B cell (primary cell): ENCODE measurements around the gene ATN1. TPM values are rescaled to one million over a fixed set of nuclear protein-coding genes. Genes with fewer than 3 reads are reported as not detected.

ENCODE experiments used
- ATAC-seq: fragments of 200-7000 bp; cut with Tn5 transposase; one replicate; pipeline ENCODE4 v1.10.0; 2021; ENCODE audit warnings: low read depth, mild to moderate bottlenecking, moderate number of reproducible peaks, moderate library complexity
- CTCF ChIA-PET: fragments of 350-600 bp; sonication (Branson Sonifier 250); formaldehyde crosslinking; loops from one replicate; lab custom pipeline; 2021; ENCODE audit warnings: antibody characterized with exemption, inconsistent platforms; lab: Charles Lee
- POLR2A ChIA-PET: fragments of 350-600 bp; sonication (Branson Sonifier 250); formaldehyde crosslinking; loops from one replicate; lab custom pipeline; 2021; ENCODE audit warnings: antibody characterized with exemption; lab: Charles Lee
- DNase-seq: peaks from one replicate; pipeline ENCODE4 v3.0.0; 2013
- H2AFZ ChIP-seq: 2 replicates; pipeline ENCODE4 v1.6.1; 2012; ENCODE audit warnings: mild to moderate bottlenecking, low read depth, low read length; ENCODE audit not compliant: insufficient read depth, poor library complexity, severe bottlenecking
- H3K27ac ChIP-seq, 2 donors: 1 replicate in 1 of 2; 2 replicates in 1 of 2; pipeline ENCODE4 v1.5.1; 2012 to 2013; ENCODE audit warnings: low read length in 2 of 2, mild to moderate bottlenecking in 2 of 2, moderate library complexity in 1 of 2
- H3K27me3 ChIP-seq, 4 experiments: fragments of 200-600 bp in 1 of 4; sonication (generic) in 1 of 4; replicated peaks in 1 of 4; 1 replicate in 2 of 4; 2 replicates in 2 of 4; pipeline versions ENCODE4 v1.6.1 to v1.7.0; 2013 to 2016; ENCODE audit warnings: low read length in 3 of 4, mild to moderate bottlenecking in 2 of 4, mixed read lengths in 1 of 4, moderate library complexity in 1 of 4; ENCODE audit not compliant: insufficient read depth in 4 of 4, control insufficient read depth in 3 of 4; ENCODE audit errors: control extremely low read depth in 1 of 4
- H3K36me3 ChIP-seq, 2 experiments: replicated peaks in 1 of 2; 1 replicate in 1 of 2; 2 replicates in 1 of 2; pipeline versions ENCODE4 v1.6.1 to v1.7.1; 2013; ENCODE audit warnings: low read length in 1 of 2; ENCODE audit not compliant: insufficient read depth in 2 of 2, control insufficient read depth in 1 of 2; ENCODE audit errors: control extremely low read depth in 1 of 2, extremely low read depth in 1 of 2
- H3K4me1 ChIP-seq, 2 donors: fragments of 200-600 bp in 1 of 2; sonication (generic) in 1 of 2; 1 replicate in 1 of 2; 2 replicates in 1 of 2; pipeline versions ENCODE4 v1.5.1 to v1.6.1; 2013 to 2017; ENCODE audit warnings: low read length in 2 of 2; ENCODE audit not compliant: control insufficient read depth in 2 of 2, insufficient read depth in 2 of 2
- H3K4me2 ChIP-seq: replicated peaks from 2 replicates; pipeline ENCODE3; 2012; ENCODE audit warnings: mild to moderate bottlenecking, low read depth, low read length; ENCODE audit not compliant: poor library complexity, severe bottlenecking
- H3K4me3 ChIP-seq, 5 experiments: fragments of 200-600 bp in 1 of 5; sonication (generic) in 1 of 5; 1 replicate in 3 of 5; 2 replicates in 2 of 5; pipeline versions ENCODE4 v1.5.1 to v1.7.0; 2011 to 2016; ENCODE audit warnings: low read length in 4 of 5, mild to moderate bottlenecking in 4 of 5, low read depth in 2 of 5, control low read depth in 1 of 5, moderate library complexity in 1 of 5; ENCODE audit not compliant: insufficient read depth in 1 of 5; ENCODE audit errors: control extremely low read depth in 1 of 5, extremely low read depth in 1 of 5
- H3K79me2 ChIP-seq: fragments of 200-600 bp; sonication (generic); one replicate; pipeline ENCODE4 v1.6.0; 2016; ENCODE audit warnings: low read length; ENCODE audit not compliant: control insufficient read depth, insufficient read depth
- H3K9ac ChIP-seq: fragments of 200-600 bp; sonication (generic); 2 replicates; pipeline ENCODE4 v1.6.1; 2017; ENCODE audit warnings: mild to moderate bottlenecking, low read length, moderate library complexity
- H3K9me3 ChIP-seq, 3 donors: one replicate each; pipeline versions ENCODE4 v1.6.1 to v1.7.1; 2013; ENCODE audit warnings: low read length in 2 of 3; ENCODE audit not compliant: control insufficient read depth in 2 of 3, insufficient read depth in 1 of 3; ENCODE audit errors: control extremely low read depth in 1 of 3
- H4K20me1 ChIP-seq: 2 replicates; pipeline ENCODE4 v1.6.0; 2012; ENCODE audit warnings: mild to moderate bottlenecking, low read length; ENCODE audit not compliant: insufficient read depth, control insufficient read depth, poor library complexity, severe bottlenecking
- H3K27ac Mint-ChIP-seq: one replicate; pipeline ENCODE4 v1.8.0; 2021; ENCODE audit warnings: mixed read lengths
- H3K27me3 Mint-ChIP-seq: one replicate; pipeline ENCODE4 v1.8.0; 2021; ENCODE audit warnings: mixed read lengths
- H3K4me1 Mint-ChIP-seq: one replicate; pipeline ENCODE4 v1.8.0; 2021; ENCODE audit warnings: mixed read lengths
- H3K4me3 Mint-ChIP-seq: one replicate; pipeline ENCODE4 v1.8.0; 2021; ENCODE audit warnings: mixed read lengths
- H3K9me3 Mint-ChIP-seq: one replicate; pipeline ENCODE4 v1.8.0; 2022; ENCODE audit warnings: mixed read lengths; ENCODE audit not compliant: insufficient read depth
- CTCF ChIP-seq: fragments of 200-600 bp; IDR thresholded peaks from one replicate; pipeline ENCODE4 v1.8.0; 2022; ENCODE audit warnings: antibody characterized with exemption, mild to moderate bottlenecking
- EZH2 ChIP-seq: IDR thresholded peaks from 2 replicates; pipeline ENCODE4 v1.6.1; 2012; ENCODE audit warnings: borderline replicate concordance, low read depth, mild to moderate bottlenecking, moderate library complexity, low read length; ENCODE audit not compliant: insufficient read depth, poor library complexity, severe bottlenecking
- WGBS: methylation state at CpG from one replicate; pipeline ENCODE4 v1.1.5; 2013; ENCODE audit warnings: missing lambda C conversion rate; ENCODE audit not compliant: insufficient coverage; 5-methylcytosine and 5-hydroxymethylcytosine counted together
- intact Hi-C: fragments of 100-400 bp; cut with micrococcal nuclease; formaldehyde crosslinking; loops from one replicate; pipeline ENCODE4 v1.10.0; 2022
- polyA plus RNA-seq: library from polyadenylated mRNA; depleted of rRNA; stranded (reverse); fragments of >200 nt; gene quantifications from 2 replicates; pipeline ENCODE4 v1.2.3, GENCODE V29; 2012
- total RNA-seq, 2 donors: library from RNA; stranded (reverse); fragments of 120-200 nt in 1 of 2; gene quantifications; 1 replicate in 1 of 2; 2 replicates in 1 of 2; pipeline versions ENCODE4 v1.2.3 to v1.2.4, GENCODE V29; 2013 to 2022

Gene ATN1
- total and polyA plus RNA-seq, 2 donors (not counting 1 experiment from before 2014, with no cell fraction given) = 21.0 to 50.8 TPM

- Mint-ChIP-seq H3K27ac (peak overlapping the region; percentile 41), H3K27me3 (no peaks in the 10 kb centered on the region), H3K9me3 (no peaks in the 10 kb centered on the region), H3K4me1 (peaks cover 50% of the 10 kb centered on the region), H3K4me3 (peak overlapping the region; percentile 60)
- POLR2A ChIA-PET = interaction anchor here (1.1 to 1.4 kb wide), 2 partner anchors 49 to 53 kb away, joined by 3 to 6 read pairs; partner anchors contain the start of gene SPSB2
- intact Hi-C loops = no loop called here
- peaks cover 39 to 50% of the 10 kb centered on the region in 2 donors for H3K4me1 ChIP-seq
- peak overlapping the region; percentile 54 to 57 for H3K27ac ChIP-seq
- CTCF ChIA-PET = interaction anchor here (0.8 to 6.2 kb wide), 13 partner anchors 9 to 191 kb away, joined by 3 to 119 read pairs (median 7); partner anchors contain the start of genes C1R and SPSB2
- H3K27me3 ChIP-seq = no peaks in the 10 kb centered on the region
- ATAC-seq (peak; percentile 23), DNase-seq (peak; percentile 59)
- H3K79me2 ChIP-seq = peaks cover 22% of the 10 kb centered on the region
- H3K4me2 ChIP-seq = peak overlapping the region; percentile 54
- no peak overlapping the region for H3K4me3 ChIP-seq
- H3K9ac ChIP-seq = no peak overlapping the region
- H3K9me3 ChIP-seq = no peaks in the 10 kb centered on the region
- H4K20me1 ChIP-seq = no peaks in the 10 kb centered on the region
- WGBS = 32% methylated on average over 7 of the region's 9 CpGs
- H3K36me3 ChIP-seq = peaks cover 0 to under 1% of the 10 kb centered on the region in 2 experiments
- TF ChIP-seq CTCF = no peak
- TF ChIP-seq EZH2 = no peak
- peak overlapping the region; percentile 35 for H2AFZ ChIP-seq
These were observed 5.5 kb upstream of the ATN1 start for GRCh38 chr12:6921996-6922946.
